Stimulated activated naive CD4-positive, alpha-beta T cell (primary cell): ENCODE data around the gene IMMP1L.

Experiments used
- DNase-seq, 6 experiments: peaks; one replicate each; lab custom pipeline; 2025; lab: John Stamatoyannopoulos, UW

The IMMP1L gene

GRCh38 chr11:31387379-31387778 is 122.0 kb downstream of the IMMP1L start:
- DNase-seq = no peak

GRCh38 chr11:31383116-31383515 is 126.3 kb downstream of the IMMP1L start:
- no peak for DNase-seq
